GM12878 (cell line): Measurements from ENCODE around the gene MS4A2.

Experiments
- NFYB ChIP-seq: IDR thresholded peaks from 2 replicates; pipeline ENCODE4 v1.6.1; 2011; ENCODE audit warnings: low read depth, mild to moderate bottlenecking, low read length, improper control_type of control experiment, moderate library complexity; ENCODE audit not compliant: insufficient read depth
- NR2C2 ChIP-seq: IDR thresholded peaks from 2 replicates; pipeline ENCODE4 v1.6.1; 2011; ENCODE audit warnings: borderline replicate concordance, low read depth; ENCODE audit not compliant: control insufficient read depth, insufficient read length
- POLR2AphosphoS2 ChIP-seq: IDR thresholded peaks from 2 replicates; pipeline ENCODE4 v1.6.1; 2011; ENCODE audit warnings: low read depth, mild to moderate bottlenecking, low read length, improper control_type of control experiment, moderate library complexity
- TF ChIP-seq, protein P1 (sequence below): fragments of 150-350 bp; IDR thresholded peaks from 2 replicates; pipeline ENCODE4 v1.6.1; 2016; ENCODE audit warnings: low read depth, low read length
- TF ChIP-seq, protein P2 (sequence below): IDR thresholded peaks from 2 replicates; pipeline ENCODE4 v1.6.1; 2011; ENCODE audit warnings: low read depth, low read length, improper control_type of control experiment, borderline replicate concordance
- TF ChIP-seq, protein P3 (sequence below): IDR thresholded peaks from 2 replicates; pipeline ENCODE4 v1.6.1; 2012; ENCODE audit warnings: mild to moderate bottlenecking, low read depth, low read length
- TF ChIP-seq, protein P4 (sequence below): IDR thresholded peaks from 2 replicates; pipeline ENCODE4 v1.6.1; 2011; ENCODE audit warnings: borderline replicate concordance, low read depth, mild to moderate bottlenecking, moderate library complexity, mixed read lengths, low read length; ENCODE audit not compliant: insufficient read depth; ENCODE audit errors: extremely low read length

DNA sequence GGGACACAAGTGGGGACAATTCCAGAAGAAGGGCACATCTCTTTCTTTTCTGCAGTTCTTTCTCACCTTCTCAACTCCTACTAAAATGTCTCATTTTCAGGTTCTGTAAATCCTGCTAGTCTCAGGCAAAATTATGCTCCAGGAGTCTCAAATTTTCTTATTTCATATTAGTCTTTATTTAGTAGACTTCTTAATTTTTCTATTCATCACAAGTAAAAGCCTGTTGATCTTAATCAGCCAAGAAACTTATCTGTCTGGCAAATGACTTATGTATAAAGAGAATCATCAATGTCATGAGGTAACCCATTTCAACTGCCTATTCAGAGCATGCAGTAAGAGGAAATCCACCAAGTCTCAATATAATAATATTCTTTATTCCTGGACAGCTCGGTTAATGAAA is at the start of gene MS4A2:
- TF ChIP-seq NFYB (no peak), POLR2AphosphoS2 (no peak), NR2C2 (no peak)
- TF ChIP-seq, protein P1, sequence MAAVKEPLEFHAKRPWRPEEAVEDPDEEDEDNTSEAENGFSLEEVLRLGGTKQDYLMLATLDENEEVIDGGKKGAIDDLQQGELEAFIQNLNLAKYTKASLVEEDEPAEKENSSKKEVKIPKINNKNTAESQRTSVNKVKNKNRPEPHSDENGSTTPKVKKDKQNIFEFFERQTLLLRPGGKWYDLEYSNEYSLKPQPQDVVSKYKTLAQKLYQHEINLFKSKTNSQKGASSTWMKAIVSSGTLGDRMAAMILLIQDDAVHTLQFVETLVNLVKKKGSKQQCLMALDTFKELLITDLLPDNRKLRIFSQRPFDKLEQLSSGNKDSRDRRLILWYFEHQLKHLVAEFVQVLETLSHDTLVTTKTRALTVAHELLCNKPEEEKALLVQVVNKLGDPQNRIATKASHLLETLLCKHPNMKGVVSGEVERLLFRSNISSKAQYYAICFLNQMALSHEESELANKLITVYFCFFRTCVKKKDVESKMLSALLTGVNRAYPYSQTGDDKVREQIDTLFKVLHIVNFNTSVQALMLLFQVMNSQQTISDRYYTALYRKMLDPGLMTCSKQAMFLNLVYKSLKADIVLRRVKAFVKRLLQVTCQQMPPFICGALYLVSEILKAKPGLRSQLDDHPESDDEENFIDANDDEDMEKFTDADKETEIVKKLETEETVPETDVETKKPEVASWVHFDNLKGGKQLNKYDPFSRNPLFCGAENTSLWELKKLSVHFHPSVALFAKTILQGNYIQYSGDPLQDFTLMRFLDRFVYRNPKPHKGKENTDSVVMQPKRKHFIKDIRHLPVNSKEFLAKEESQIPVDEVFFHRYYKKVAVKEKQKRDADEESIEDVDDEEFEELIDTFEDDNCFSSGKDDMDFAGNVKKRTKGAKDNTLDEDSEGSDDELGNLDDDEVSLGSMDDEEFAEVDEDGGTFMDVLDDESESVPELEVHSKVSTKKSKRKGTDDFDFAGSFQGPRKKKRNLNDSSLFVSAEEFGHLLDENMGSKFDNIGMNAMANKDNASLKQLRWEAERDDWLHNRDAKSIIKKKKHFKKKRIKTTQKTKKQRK = no peak
- TF ChIP-seq, protein P2, sequence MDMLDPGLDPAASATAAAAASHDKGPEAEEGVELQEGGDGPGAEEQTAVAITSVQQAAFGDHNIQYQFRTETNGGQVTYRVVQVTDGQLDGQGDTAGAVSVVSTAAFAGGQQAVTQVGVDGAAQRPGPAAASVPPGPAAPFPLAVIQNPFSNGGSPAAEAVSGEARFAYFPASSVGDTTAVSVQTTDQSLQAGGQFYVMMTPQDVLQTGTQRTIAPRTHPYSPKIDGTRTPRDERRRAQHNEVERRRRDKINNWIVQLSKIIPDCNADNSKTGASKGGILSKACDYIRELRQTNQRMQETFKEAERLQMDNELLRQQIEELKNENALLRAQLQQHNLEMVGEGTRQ = no peak
- TF ChIP-seq, protein P3, sequence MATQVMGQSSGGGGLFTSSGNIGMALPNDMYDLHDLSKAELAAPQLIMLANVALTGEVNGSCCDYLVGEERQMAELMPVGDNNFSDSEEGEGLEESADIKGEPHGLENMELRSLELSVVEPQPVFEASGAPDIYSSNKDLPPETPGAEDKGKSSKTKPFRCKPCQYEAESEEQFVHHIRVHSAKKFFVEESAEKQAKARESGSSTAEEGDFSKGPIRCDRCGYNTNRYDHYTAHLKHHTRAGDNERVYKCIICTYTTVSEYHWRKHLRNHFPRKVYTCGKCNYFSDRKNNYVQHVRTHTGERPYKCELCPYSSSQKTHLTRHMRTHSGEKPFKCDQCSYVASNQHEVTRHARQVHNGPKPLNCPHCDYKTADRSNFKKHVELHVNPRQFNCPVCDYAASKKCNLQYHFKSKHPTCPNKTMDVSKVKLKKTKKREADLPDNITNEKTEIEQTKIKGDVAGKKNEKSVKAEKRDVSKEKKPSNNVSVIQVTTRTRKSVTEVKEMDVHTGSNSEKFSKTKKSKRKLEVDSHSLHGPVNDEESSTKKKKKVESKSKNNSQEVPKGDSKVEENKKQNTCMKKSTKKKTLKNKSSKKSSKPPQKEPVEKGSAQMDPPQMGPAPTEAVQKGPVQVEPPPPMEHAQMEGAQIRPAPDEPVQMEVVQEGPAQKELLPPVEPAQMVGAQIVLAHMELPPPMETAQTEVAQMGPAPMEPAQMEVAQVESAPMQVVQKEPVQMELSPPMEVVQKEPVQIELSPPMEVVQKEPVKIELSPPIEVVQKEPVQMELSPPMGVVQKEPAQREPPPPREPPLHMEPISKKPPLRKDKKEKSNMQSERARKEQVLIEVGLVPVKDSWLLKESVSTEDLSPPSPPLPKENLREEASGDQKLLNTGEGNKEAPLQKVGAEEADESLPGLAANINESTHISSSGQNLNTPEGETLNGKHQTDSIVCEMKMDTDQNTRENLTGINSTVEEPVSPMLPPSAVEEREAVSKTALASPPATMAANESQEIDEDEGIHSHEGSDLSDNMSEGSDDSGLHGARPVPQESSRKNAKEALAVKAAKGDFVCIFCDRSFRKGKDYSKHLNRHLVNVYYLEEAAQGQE = no peak
- TF ChIP-seq, protein P4, sequence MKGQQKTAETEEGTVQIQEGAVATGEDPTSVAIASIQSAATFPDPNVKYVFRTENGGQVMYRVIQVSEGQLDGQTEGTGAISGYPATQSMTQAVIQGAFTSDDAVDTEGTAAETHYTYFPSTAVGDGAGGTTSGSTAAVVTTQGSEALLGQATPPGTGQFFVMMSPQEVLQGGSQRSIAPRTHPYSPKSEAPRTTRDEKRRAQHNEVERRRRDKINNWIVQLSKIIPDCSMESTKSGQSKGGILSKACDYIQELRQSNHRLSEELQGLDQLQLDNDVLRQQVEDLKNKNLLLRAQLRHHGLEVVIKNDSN = no peak
